HL-60 (cell line): ENCODE data around the gene GSTM1.

Experiments used
- CTCF ChIP-seq: IDR thresholded peaks from one replicate; pipeline ENCODE4 v1.5.1; 2011; ENCODE audit warnings: low read length, control low read depth, inconsistent platforms; ENCODE audit not compliant: insufficient read depth
- POLR2AphosphoS5 ChIP-seq: IDR thresholded peaks from 2 replicates; pipeline ENCODE4 v1.6.1; 2012; ENCODE audit warnings: low read depth
- REST ChIP-seq: IDR thresholded peaks from 2 replicates; pipeline ENCODE4 v1.6.1; 2012; ENCODE audit warnings: low read depth; ENCODE audit not compliant: insufficient replicate concordance

- TF ChIP-seq CTCF: no peak
- no peak for TF ChIP-seq REST
- TF ChIP-seq POLR2AphosphoS5: peak; percentile 19; the same call in 1 of the 2 replicates
These were observed 29.0 kb upstream of the GSTM1 start for GRCh38 chr1:109658533-109659042.
